HG02938 (cell line): Measurements from ENCODE around the gene CGB3.
"Not testable (repeated sequence)": the region's sequence is repeated elsewhere in the genome, so short reads cannot be mapped to it uniquely, and the experiment has no call there.

ENCODE experiments used
- ATAC-seq: cut with Tn5 transposase; IDR thresholded peaks from one replicate; pipeline ENCODE4 v1.9.1; 2021; ENCODE audit warnings: mild to moderate bottlenecking, moderate library complexity; ENCODE audit not compliant: unreplicated experiment

The CGB3 gene

GRCh38 chr19:49024233-49024632, at the start of gene CGB3:
TSS of gene CGB3 (minus strand) at chr19:49024333. CDS start at chr19:49023971, 362 bp downstream.
- not testable (repeated sequence) for ATAC-seq

DNA sequence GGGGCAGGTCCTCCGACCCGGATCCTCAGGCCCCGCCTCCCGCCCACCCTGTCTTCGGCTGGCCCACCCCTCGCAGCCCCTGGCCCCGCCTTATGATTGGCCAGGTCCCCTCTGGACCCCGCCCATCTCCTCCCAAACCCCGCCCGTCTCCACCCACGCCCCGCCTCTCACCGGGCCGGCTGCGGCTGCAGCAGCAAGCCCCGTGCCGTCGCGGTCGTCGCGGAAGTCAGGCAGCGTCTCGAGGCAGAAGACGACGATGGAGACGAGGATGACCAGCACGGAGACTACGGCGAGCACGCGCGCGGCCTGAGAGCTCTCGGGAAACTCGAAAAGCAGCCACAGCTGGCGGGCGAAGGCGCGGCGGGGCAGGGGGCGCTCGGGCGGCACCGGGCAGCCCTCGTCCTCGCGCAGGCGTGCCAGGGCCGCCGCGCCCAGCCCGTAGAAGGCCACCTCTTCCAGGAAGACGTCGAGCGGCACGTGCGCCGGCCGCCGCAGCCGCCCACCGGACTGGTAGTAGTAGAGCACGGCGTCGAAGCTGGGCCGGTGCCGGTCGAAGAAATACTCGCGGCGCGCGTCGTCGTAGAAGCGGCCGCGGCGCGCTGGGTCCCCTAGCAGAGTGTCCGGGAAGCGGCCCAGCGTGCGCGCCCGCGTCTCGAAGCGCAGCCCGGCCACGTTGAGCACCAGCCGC, 47.9 kb upstream of the CGB3 start:
- ATAC-seq = no peak

DNA sequence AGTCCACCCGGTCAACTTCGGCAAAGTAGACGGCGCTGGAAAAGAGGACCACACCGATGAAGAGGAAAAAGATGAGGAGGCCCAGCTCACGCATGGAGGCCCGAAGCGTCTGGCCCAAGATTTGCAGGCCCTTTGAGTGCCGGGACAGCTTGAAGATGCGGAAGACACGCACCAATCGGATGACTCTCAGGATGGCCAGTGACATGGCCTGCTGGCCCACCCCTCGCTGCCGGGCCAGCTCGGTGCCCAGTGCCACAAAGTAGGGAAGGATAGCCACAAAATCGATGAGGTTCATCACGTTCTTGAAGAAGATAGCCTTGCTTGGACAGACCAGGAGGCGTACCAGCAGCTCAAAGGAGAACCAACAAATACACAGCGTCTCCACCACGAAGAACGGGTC, 46.3 kb upstream of the CGB3 start:
- no peak for ATAC-seq

- ATAC-seq = no peak
These were observed 44.9 kb upstream of the CGB3 start for GRCh38 chr19:49069026-49069425.

DNA sequence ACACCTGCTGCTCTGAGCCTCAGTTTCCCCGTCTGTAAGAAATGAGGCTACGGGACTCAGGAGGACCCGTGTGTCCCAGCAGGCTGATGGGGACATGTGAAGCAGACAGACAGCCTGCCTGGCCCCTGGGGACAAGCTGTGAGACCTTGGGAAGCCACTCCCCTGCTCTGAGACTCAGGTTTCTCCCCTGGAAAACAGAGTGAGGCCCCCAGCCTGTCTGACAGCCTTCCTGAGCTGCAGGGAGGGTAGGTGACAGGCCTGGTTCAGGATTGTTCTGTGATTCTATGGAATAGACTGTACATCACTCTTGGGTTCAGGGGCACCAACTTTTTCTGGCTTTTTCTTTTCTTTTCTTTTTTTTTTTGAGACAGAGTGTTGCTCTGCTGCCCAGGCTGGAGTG, 43.4 kb upstream of the CGB3 start:
- ATAC-seq = no peak

GRCh38 chr19:49065905-49066512, 41.9 kb upstream of the CGB3 start:
- no peak for ATAC-seq

- no peak for ATAC-seq
These were observed 40.9 kb upstream of the CGB3 start, which contains the start of gene NTF4 for GRCh38 chr19:49064768-49065611. TSS of gene NTF4 (minus strand) at chr19:49064818. CDS start at chr19:49061997, 2,821 bp downstream.

- ATAC-seq = no peak
These were observed 40.0 kb upstream of the CGB3 start for GRCh38 chr19:49064029-49064629.

- ATAC-seq = no peak
These were observed 37.3 kb upstream of the CGB3 start for GRCh38 chr19:49061445-49061844.

DNA sequence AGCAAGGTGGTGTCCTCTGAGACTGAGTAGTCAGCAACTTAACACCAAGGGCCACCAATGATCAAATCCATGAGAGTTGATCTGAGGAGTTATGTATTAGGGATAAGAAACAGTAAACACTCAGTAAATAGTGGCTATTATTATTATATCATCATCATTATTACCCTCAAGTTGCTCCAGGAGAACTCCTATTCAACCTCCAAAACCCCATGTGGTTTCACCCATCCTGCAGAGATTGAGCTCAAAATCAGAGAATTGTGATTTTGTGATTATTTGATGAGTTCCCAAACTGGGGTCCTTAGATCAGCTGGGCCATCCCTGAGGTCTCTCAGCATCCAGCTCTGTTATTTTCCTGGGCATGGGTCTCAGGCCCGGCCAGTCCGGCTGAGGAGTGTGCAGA, 36.9 kb upstream of the CGB3 start:
- ATAC-seq = no peak

DNA sequence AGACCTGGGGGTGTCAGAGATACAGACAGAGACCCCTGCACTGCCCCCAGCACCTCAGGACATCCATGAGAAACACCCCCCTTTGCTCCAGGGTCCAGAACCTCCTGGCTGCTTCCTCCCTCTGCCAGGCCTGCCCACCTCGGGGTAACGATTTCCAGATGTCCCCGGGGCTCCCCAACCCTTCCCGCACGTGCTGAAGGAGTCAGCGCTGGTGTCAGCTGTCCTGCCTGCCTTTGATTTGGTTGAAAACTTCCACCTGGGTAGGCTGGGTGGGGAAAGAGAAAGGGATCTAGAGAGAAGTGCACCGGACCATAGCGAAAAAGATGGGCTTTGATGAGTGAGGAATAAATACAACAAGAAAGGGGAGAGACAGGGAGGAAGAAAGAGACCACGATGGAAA, 34.9 kb upstream of the CGB3 start:
- ATAC-seq = no peak

- no peak for ATAC-seq
These were observed 34.4 kb upstream of the CGB3 start for GRCh38 chr19:49058562-49058961.

GRCh38 chr19:49057636-49058234, 33.6 kb upstream of the CGB3 start, which contains the start of gene CGB7:
TSS of gene CGB7 (minus strand) at chr19:49057749. CDS start at chr19:49055375, 2,374 bp downstream.
- no peak for ATAC-seq

DNA sequence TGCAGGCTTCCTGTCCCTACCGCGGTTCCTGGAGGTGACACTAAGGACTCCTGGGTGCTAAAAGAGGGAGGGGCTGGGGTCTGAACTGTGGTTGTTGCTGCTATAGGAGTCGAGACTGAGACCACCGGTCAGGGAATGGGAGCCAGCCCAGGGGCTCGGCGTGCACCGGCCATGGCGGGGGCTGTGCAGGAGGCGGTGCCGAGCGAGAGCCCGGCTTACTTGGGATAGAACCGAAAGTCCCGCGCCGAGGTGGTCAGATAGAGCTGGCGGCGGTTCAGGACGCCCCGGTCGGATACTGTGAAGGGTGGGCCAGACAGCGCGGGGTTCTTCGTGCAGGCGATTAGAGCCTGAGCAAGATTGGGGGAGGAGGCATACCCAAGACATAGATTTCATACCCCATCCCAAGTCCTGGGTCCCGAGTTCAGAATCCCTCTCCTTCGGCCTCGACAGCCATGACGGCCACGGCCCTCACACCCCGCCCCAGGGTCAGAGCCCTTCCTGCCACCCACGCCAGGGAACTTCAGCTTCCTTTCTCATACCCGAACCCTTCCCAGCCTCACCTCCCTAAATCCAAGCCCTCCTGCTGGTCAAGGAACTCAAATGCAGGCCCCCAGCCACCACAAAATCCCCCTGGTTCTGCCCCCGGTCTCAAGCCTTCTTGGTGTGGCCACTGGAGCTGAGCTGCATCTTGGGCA, 32.9 kb upstream of the CGB3 start:
- ATAC-seq = not testable (repeated sequence)

DNA sequence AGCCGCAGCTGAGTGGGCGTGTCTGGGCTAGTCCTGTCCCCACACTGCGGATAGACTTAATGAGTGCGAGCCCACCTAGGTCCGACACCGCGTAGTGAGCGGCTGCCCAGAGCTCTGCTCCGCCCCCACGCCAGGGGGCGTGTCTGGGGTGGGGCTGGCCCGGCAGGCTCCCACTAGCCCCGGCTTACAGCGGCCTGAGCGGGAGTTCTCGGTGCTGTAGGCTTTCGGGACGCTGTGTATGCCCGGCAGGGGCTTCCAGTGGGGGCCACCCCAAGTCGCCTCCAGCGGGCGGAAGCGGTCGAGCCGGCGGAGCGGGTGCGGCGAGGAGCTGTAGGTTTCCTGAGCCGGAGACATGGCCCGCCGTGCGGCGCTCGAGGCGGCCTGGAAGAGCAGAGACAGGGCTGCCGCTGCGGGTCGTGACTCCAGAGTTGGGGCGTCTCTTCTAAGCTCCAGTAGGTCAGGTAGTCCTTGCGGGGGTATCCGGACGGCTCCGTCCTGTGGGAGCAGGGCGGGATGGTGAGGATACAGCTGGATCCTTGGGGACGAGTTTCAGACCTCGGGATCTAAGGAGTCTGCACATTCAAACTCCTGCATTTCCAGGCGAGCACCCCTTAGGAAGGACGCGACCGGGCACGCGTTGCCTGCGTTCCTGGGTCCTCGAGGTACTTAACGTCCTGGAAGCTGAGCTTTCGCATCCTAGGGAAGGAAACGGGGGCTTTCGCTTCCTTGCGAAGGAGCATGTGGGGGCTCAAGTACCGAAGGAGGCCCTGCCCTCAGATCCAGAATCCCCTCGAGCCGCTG, 32.2 kb upstream of the CGB3 start:
- ATAC-seq = no peak

GRCh38 chr19:49050376-49051033, 26.4 kb upstream of the CGB3 start:
- ATAC-seq = not testable (repeated sequence)

GRCh38 chr19:49049834-49050233, 25.7 kb upstream of the CGB3 start:
- not testable (repeated sequence) for ATAC-seq

DNA sequence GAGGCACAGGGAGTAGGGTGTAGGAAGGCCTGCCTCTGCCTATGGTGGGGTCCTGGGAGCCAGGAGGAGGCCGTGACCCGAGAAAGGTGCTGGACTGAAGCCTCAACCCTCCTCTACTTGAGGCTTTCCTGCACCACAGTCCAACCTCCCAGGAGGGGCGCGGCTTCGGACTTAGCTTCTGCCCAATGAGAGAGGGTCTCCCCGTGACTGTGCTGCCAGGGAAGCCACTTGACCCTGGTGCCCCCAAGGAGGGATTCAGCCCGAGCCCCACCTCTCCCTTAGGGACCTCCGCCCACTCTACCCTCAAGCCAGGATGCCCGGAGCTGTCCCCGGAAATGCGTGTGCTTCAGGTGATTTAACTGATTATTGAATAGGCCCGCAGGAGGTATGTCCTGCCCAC, 24.9 kb upstream of the CGB3 start, which contains the start of gene CGB8:
Gene CGB8, minus strand, starts transcription at position 101 of the 400 bp plus-strand sequence. CDS start 372 bp downstream, outside the sequence.
- ATAC-seq = not testable (repeated sequence)

- ATAC-seq = not testable (repeated sequence)
These were observed 19.4 kb upstream of the CGB3 start, which contains the start of gene CGB5 for GRCh38 chr19:49043548-49043947. TSS of gene CGB5 (plus strand) at chr19:49043848. CDS start at chr19:49044210, 362 bp downstream.
